ENCODE measurements around the gene IPO9.
"Not testable (repeated sequence)": the region's sequence is repeated elsewhere in the genome, so short reads cannot be mapped to it uniquely, and the experiment has no call there.

The IPO9 gene

GRCh38 chr1:201809876-201810275 is 19.1 kb upstream of the IPO9 start:
- no peak for DNase-seq (ENCODE audit: low read depth)

- no peak for DNase-seq (ENCODE audit: low read depth)
Observed at GRCh38 chr1:201810466-201811216, 18.3 kb upstream of the IPO9 start.

GRCh38 chr1:201813226-201813625 is 15.7 kb upstream of the IPO9 start:
- DNase-seq (ENCODE audit: low read depth): no peak

- DNase-seq (ENCODE audit: low read depth): no peak
Observed at GRCh38 chr1:201816309-201816854, 12.6 kb upstream of the IPO9 start.

GRCh38 chr1:201818971-201819750 is 9.8 kb upstream of the IPO9 start:
- DNase-seq (ENCODE audit: low read depth): no peak

GRCh38 chr1:201820413-201820812 is 8.5 kb upstream of the IPO9 start:
- no peak for DNase-seq (ENCODE audit: low read depth)

- no peak for DNase-seq (ENCODE audit: low read depth)
Observed at GRCh38 chr1:201825245-201825644, 3.7 kb upstream of the IPO9 start.

GRCh38 chr1:201826830-201827229 is 2.1 kb upstream of the IPO9 start:
- no peak for DNase-seq (ENCODE audit: low read depth)

GRCh38 chr1:201827321-201828216 is 1.4 kb upstream of the IPO9 start:
- DNase-seq (ENCODE audit: low read depth): no peak

- no peak for DNase-seq (ENCODE audit: low read depth)
Observed at GRCh38 chr1:201828217-201828819, 639 bp upstream of the IPO9 start.

- DNase-seq (ENCODE audit: low read depth): no peak
Observed at GRCh38 chr1:201831371-201831770, 2.4 kb downstream of the IPO9 start.

GRCh38 chr1:201834621-201835020 is 5.7 kb downstream of the IPO9 start:
- DNase-seq (ENCODE audit: low read depth): no peak

GRCh38 chr1:201838381-201838780 is 9.4 kb downstream of the IPO9 start:
- DNase-seq (ENCODE audit: low read depth): no peak

GRCh38 chr1:201839089-201839488 is 10.1 kb downstream of the IPO9 start:
- not testable (repeated sequence) for DNase-seq (ENCODE audit: low read depth)

- no peak for DNase-seq (ENCODE audit: low read depth)
Observed at GRCh38 chr1:201840055-201840454, 11.1 kb downstream of the IPO9 start.

- no peak for DNase-seq (ENCODE audit: low read depth)
Observed at GRCh38 chr1:201840490-201840889, 11.5 kb downstream of the IPO9 start.

GRCh38 chr1:201841265-201841912 is 12.4 kb downstream of the IPO9 start:
- DNase-seq (ENCODE audit: low read depth): no peak

- DNase-seq (ENCODE audit: low read depth): no peak
Observed at GRCh38 chr1:201842472-201843027, 13.6 kb downstream of the IPO9 start.

GRCh38 chr1:201845331-201846083 is 16.6 kb downstream of the IPO9 start:
- DNase-seq (ENCODE audit: low read depth): no peak

GRCh38 chr1:201847150-201847549 is 18.2 kb downstream of the IPO9 start:
- DNase-seq (ENCODE audit: low read depth): no peak
